Stimulated activated CD4-positive, alpha-beta T cell treated with anti-CD3 and anti-CD28 coated beads, TNF-alpha, amount 100 ng/mL, for 1 hour (primary cell): Measurements from ENCODE around the gene CCDC186.
A peak's percentile ranks its signal among the peaks of the same experiment; 100 is the strongest.

Source experiments
- DNase-seq, 3 donors: peaks; one replicate each; pipeline ENCODE4 v3.0.0-alpha.2; 2020; ENCODE audit warnings: low read depth in 3 of 3, low spot score in 1 of 3

CCDC186 gene

DNA sequence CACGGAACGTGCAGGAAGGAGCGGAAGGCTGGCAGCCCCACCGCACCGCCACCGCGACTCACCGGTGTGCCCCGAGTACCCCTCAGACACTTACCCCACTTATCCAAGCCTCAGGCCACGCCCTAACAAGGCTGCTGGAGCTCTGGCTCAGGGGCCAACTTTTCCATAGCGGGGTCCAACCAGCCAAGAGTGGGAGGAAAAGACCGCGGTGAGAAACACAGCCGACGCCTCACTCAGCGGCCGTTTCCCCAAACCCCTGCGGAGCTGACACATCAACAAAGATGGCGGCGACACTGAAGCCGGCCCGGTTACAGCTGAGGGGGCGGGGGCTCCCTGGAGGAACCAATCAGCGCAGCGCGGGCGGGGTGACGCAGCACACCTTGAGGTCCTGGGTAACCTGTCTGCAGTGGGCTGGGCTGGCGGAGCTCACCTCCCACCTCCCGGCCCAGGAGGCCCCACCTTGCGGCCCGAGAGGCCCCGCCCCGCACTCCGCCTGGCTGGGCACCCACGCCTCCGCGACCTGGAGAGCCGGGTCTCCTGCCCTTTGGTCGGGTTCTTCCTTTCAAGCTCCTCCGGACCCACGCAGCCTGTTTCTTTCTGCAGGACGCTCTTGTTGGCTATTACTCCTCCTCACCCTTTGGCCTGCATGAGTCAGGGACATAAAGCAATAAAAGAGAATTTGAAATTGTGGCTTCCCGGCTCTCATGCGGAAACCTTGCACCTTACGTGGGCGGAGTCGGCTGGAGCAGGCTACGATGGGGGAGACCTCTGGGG is at the start of gene CCDC186:
TSS of gene CCDC186 (minus strand) at position 283 of the 774 bp plus-strand sequence. CDS start 10,935 bp downstream, outside the sequence.
- DNase-seq, result peak; percentile 93 to 95 (median 95)

DNA sequence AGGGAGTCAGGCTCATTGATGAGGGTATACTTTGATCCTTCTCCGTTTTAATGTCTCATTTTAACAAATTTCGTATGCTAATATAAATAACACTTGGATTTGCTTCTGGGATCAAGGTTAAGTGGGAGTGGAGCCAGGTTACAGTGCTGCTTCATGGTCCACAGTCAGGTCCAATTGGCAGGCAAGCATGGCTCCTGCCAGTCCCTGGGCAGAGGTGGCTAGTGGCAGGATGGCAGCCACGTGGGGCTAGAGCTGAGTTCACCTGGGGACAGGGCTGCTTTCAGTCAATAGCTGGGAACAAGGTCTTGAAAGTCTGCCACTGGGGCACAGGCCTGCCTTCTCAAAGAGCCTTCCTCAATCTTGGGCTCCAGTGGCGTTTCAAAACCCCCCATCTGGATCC is 49.1 kb upstream of the CCDC186 start:
- no peak for DNase-seq

DNA sequence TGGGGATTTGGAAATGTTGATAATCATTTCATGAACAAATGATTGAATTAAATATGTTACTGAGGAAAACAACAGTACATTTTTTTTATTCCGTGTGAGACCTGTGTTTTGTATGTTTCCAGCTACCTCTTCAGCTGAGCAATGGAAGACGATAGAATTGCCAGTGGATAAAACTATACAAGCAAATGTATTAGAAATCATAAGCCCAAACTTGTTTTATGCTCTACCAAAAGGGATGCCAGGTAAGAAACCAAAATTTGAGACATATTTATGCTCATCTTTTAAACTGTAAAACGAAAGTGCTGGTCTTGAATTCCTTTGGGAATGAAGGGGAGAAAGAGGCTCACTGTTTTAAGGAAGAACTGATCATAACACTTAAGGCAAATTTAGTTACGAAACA is 47.2 kb upstream of the CCDC186 start:
- no peak for DNase-seq

DNA sequence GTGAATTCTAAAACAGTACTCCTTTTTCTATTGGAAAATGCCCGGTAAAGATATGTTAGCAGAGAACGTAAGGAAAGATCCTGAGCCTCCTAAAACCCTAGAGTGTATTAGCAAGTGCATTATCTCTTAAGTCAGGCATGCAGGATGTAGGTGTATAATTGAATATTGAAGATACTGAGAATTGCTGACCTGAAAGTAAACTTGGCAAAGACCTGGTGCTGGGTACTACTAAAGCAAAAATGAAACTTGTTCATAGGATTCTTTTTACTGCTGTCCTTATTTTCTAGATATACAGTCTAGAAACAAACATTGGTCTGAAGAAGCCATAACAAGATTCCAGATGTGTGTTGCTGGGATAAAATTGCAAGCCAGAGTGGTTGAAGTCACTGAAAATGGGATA is 46.3 kb upstream of the CCDC186 start:
- DNase-seq, result no peak

DNA sequence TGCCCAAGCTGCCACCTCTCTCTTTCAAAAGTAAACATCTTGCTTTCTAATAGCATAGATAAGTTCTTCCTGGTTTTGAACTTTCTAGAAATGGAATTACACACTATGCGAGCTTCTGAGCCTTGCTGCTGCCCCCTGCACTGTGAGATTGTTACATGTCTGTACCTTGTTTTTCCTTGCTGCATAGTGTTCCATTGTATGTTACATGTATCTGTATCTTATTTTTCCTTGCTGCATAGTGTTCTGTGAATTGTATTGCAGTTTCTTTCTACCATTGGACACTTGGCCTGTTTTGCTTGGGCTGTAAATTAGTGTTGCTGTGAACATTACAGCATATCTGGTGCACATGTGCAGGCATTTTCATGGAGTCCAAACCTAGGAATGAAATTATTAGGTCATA is 41.0 kb upstream of the CCDC186 start:
- no peak for DNase-seq

DNA sequence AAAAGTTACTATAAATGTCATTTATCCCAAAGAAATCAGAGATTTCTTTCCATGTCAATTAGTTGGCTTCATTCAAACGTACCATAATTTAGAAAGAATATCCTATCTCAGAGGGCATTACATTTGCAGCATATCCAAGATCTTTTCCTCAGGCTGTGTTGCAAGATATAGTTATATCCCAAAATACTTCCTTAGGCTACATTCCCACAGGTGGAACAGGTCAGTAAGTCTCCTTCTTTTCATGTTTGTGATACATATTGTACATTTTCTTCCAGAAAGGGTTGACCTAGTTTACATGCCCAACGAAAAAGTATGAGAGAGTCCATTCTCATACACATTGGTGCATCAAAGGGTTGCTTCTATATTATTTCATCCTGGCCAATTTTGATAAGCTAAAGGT is 38.1 kb upstream of the CCDC186 start:
- DNase-seq, result no peak

DNA sequence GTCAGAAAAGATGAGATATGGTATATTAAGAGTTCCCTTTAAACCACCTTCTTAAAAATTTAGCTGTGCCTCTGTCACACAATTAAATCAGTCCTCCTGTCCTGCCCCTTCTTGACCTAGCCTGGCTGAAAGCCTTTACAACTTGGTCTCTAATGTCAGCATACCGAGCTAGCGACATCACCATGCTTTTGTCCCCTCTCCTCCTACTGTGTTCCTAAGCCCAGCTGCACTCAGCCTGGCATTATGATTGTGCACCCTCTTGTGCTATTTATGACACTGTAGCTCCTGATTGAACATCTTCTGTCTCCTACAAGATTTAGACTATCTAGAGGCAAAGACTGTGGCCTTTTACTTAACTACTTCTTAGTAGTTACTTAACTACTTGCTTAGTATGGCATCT is 34.3 kb upstream of the CCDC186 start:
- no peak for DNase-seq

DNA sequence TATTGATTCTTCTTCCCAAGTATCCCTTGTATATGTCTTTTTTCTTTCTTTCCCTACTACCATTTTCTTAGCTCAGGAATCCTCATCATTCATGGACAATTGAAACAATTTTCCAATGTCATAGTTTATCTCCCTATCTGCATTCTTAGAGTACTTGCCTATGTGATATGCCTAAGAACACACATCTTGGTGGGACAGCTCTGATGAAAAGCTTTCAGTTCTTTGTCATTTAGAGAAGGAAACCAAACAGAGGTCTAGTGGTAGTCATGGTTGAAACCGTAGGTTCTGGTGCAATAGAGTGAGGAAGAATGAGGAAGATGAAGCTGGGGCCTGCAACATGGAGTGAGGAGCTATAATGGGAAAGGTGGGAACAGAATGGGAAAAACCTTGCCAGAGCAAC is 33.3 kb upstream of the CCDC186 start:
- DNase-seq, result no peak

DNA sequence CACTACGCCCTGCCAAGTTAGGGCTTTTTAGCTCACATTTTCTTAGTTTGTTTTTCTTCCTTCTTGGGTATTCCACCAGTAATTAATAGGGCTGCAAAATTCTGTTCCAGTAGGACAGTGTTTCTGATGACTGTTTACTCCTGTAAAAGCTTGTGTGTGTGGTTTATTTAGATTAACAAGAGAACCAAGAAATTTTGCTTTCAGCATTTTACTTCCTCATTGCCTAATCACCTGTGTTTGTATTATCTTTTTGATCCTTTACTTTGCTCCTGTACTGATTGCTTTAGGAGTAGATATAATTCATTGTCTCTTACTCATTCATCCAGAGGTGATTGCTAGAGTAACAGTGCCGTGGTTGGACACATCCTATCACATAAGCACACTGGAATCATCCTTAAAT is 32.9 kb upstream of the CCDC186 start:
- no peak for DNase-seq

DNA sequence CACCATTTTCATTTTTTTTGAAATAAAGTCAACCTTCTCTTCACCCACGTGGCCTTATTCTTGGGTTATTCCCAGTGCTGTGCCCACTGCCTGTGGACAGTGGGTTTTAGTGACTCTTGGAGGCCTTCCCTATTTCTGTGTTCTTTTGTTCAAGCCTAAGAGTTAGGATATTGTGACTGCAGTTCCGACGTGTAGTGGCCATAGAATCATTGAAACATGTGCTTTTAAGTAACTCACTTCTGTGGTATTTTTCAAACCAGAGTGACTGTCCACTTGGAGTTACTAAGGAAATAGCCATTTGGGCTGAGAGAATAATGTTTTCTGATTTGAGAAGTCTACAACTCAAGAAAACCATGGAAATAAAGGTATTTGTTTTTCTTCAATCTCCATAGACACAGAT is 28.8 kb upstream of the CCDC186 start:
- DNase-seq, result no peak

DNA sequence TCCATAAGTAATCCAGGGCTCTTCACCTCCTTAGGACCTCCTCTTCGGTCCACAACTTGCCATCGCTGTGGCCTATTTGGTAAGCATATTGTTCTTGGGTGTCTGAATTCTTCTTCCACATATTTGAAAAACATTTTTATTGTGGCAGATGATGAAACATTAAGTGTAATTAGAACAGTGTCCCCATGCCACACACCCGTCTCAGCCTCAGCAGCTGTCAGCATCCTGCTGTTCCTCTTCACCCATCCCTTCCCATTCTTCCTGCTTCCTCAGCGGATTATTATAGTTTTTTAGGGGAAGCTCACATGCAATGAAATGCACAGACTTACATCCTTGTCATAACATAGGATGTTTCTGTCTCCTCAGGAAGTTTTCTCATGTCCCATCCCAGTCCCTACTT is 25.2 kb upstream of the CCDC186 start:
- DNase-seq, result no peak

DNA sequence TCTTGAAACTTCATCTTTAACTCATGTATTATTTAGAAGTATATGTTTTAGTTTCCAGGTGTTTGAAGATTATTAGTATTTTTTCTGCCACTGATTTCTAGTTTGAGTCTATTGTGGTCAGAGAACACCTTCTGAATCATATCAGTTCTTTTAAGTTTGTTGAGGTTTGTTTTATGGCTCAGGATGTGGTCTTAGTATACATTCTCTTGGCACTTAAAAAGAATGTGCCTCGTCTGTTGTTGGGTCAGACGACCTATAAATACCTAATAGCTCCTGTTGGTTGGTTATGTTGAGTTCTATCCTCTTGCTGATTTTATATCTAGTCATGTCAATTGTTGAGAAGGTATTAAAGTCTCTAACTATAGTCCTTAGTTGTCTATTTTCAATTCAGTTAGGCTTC is 21.1 kb upstream of the CCDC186 start:
- no peak for DNase-seq

DNA sequence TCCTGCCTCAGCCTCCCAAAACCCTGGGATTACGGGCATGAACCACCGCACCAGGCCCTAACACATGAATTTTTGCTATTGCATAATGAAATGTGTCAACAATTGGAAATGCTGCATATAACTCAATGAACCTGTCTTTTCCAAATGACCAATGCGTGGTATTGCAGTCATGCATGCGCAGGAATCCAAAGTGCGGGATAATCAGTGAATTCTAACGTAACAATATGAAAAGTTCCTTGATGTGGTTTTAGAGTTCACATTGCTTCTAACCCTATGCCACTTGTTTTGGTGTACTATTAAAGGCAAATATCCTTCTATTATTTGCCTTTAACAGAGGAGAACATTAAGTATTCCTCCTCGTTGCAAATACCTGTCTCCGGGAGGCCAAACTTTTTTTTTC is 15.7 kb upstream of the CCDC186 start:
- DNase-seq, result no peak

DNA sequence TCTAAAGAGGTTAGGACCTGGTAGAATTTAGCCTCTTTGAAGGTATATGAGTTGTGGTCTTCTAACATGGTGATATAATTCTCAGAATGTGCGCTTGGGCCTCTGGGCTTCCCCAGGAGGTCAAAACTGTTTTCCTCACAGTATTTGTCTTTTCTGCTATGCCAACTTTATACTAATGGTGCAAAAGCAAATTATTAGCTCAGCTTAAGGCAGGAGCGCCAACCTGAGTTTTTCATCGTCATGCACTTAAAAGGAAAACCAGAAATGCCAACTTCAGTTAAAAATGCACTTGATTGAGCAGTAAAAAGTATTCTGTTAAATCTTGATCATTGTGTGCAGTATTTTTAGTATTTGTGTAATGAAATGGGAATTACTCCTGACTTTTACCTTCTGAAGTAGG is 14.9 kb upstream of the CCDC186 start:
- no peak for DNase-seq

DNA sequence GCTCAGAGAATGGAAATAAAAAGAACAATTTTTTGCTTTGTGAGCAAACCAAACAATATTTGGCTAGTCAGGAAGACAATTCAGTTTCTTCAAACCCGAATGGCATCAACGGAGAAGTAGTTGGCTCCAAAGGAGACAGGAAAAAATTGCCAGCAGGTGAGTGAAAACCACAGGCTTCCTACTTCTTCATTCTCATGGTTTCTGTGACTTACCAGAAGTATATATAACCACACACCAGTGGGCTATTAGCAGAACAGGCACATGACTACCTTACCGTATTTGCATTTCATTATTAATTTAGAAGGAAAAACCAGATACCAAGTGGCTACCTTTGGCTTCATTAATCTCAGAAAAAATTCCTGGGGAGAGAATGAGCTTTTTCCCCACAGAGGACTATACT is 14.0 kb upstream of the CCDC186 start:
- DNase-seq, result no peak

DNA sequence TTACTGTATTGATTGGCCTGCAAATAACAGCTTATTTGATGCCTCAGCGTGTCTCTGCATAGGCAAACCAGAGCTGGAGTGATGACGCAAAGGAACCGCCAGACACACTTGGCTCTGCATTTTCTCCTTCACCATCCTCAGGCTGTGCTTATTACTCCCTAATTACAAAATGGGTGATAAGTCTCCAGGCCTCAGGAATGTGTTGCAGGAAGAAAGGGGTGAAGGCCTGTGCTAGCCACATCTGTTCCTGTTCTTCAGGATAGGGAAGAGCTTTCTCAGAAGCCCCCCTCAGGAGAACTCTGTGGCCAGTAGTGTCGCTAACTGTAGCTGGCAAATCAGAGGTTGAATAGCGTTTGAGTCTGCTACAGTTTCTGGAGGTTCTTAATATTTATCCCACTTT is 10.3 kb upstream of the CCDC186 start:
- no peak for DNase-seq

DNA sequence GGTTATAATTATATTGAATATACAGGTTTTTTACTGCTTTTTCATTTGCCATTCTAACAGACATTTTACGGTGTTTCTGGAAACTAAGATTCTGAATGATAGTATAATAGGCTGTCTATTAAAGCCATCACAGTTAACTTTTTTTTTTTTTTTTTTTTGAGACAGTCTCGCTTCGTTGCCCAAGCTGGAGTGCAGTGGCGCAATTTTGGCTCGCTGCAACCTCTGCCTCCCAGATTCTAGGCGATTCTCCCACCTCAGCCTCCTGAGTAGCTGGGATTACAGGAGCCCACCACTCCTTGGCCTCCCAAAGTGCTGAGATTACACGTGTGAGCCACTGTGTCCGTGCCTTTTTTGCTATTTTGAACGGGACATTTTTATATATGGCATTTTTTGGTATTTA is 9.6 kb upstream of the CCDC186 start:
- DNase-seq, result no peak

DNA sequence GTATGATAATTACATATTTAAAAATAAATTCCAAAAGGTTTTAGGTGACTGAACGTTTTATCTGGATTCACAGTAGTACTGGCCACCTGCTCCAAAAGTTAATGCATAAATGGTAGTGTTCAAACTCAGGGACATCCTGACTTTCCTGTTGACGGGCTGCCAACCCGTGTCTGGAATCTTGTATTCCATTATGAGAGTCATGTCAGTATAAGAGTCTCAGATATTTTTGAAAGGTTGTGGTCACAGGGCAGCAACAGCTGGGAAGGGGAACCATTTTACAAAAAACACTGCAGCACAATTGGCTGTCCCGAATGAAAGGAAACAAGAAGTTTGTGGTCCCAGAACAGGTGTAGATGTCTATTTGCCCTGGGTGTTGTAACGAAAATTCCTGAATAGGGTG is 8.0 kb upstream of the CCDC186 start:
- no peak for DNase-seq

DNA sequence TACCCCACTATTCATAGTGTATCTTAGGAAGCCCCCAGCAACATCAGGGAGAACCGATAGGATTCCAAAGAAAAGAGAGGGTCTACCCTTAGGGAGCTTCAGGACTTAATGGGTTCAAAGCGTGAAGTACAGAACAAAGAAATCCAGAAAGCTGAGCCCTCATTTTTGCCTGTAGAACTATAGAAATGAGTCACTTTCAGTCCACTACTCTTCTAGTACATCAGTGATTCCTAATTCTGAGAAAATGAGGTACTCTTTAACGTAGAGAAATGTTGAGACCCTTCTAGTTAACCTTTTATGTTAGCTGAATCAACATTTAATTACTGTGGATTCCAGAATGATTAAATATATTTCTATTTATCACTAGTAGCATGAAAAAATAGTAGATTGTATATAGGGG is 6.9 kb upstream of the CCDC186 start:
- DNase-seq, result no peak

DNA sequence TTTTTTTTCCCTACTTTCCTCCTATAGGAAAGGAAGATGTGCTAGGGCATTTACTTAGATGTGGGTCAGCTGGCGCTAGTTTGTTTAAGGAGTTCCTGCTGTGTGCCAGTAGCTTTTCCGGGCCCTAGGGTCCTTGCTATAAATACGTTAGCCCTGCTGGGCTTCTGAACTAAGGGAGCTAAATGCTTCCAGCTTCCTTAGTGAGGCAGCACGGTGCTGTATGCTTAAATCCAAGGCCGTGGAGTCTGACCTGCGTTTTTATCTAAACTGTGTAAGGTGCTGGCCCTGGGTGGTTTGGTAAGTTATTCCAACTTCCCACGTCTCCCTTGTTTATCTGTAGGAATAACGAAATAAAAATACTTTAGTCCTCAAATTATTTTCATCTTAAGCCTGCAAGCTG is 5.7 kb upstream of the CCDC186 start:
- DNase-seq, result no peak

DNA sequence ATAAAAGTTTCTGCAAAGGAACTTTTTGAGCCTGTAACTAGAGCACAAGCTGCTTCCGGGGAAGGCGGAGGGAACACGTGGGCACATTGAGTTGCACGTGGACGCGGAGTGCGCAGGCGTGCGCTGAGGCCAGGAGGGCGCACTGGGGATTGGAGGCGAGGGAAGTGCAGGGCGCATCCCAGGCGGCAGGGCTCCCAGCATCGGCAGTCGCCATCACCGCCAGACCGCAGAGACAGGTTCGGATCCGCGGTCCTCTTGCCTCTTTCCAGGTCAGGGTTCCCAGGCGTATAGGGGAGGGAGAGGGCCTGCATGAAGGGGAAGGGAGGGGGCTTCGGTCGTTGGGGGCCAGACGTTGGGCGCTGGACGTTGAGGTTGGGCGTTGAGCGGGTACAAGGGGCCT is 5.1 kb upstream of the CCDC186 start, which contains the start of gene TDRD1:
TSS of gene TDRD1 (plus strand) at position 206 of the 400 bp plus-strand sequence. CDS start 8,479 bp downstream, outside the sequence.
- no peak for DNase-seq

DNA sequence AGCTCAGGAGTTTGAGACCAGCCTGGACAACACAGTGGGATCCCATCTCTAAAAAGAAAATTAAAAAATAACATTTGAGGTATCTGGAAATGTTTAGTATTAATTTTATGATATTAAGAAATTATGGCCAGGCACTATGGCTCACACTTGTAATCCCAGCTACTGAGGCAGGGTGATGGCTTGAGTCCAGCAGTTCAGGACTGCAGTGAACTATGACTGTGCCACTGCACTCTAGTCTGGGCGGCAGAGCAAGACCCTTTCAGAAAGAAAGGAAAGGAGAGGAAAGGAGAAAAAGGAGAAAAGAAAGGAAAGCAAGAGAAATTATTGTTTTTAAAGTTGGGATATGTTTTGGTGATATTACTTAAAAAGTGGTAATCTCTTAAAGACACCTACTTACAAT is 2.5 kb upstream of the CCDC186 start:
- no peak for DNase-seq

DNA sequence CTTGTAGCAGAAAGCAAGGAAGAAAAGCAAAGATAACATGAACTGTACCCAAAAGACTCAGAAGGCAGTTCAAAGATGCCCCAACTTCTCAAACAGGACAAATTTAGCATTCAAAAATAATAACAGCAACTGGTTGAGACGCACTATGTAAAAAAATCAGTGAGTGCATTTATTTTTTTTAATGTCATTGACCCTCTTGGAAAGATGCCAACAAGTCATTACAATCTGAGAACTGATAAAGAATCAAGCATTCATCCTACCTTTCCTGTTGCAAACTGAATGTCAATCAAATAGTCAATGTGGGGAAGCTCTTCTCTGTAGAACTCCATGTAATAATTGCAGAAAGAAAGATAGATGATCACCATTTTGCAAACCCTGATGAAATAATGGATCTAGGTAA is 1.7 kb upstream of the CCDC186 start:
- no peak for DNase-seq
